Measurements from ENCODE around the gene CLCA2.
"Not testable (repeated sequence)": the region's sequence is repeated elsewhere in the genome, so short reads cannot be mapped to it uniquely, and the experiment has no call there.

Gene CLCA2

DNA sequence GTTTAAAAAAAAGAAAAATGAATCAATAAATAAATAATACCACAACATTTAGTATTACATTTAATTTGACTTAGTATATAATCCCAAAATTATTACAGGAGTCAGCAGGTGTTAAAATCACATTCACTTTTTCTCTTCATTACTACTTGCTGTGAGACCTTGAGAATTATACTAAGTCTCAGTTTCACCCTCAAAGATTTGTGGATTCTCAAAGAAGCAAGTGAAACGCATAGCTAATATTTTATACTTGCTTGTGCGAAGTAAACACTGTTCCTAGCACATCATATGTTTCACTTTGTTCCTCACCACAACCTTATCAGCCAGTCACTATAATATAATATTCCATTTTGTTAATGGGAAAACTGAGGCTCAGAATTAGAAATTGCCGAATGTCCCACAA, 48.8 kb downstream of the CLCA2 start:
- DNase-seq (ENCODE audit: low read depth in 2 of 2, low spot score in 1 of 2): no peak

DNA sequence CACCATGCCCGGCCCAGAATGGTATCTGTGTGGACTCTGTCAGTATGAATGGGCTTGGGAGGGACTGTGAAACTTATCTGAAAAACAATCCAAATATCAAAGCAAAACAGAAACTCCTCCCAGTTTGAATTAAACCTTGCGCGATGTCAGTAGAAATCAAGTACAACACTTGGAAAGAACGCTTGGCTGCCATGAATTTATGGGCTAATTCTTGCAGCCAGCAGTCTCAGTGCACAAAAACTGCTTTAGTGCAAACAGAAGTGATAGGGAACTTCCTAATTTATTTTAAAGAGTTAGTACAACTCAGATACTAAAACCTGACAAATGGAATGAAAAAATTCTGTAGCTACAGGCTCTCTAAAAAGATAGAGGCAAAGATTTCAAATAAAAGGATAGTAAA, 53.3 kb downstream of the CLCA2 start:
- no peak for DNase-seq (ENCODE audit: low read depth in 2 of 2, low spot score in 1 of 2)

- DNase-seq (ENCODE audit: low read depth in 2 of 2, low spot score in 1 of 2): no peak
These were observed 53.7 kb downstream of the CLCA2 start for GRCh38 chr1:86477682-86478081.

- DNase-seq (ENCODE audit: low read depth in 2 of 2, low spot score in 1 of 2): no peak
These were observed 54.6 kb downstream of the CLCA2 start for GRCh38 chr1:86478416-86479156.

DNA sequence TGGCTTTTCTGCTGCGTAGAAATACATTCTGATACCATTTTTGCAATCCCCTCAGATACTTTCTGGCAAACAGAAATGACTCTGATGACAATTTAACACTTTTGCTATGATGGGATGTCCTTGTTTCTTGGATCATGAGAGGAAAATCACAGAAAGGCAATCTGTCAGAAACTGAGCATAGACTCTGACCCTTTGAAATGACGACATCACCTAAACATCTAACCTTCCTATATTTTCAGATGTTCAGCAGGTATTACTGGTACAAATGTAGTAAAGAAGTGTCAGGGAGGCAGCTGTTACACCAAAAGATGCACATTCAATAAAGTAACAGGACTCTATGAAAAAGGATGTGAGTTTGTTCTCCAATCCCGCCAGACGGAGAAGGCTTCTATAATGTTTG, 58.0 kb downstream of the CLCA2 start:
- no peak for DNase-seq (ENCODE audit: low read depth in 2 of 2, low spot score in 1 of 2)

DNA sequence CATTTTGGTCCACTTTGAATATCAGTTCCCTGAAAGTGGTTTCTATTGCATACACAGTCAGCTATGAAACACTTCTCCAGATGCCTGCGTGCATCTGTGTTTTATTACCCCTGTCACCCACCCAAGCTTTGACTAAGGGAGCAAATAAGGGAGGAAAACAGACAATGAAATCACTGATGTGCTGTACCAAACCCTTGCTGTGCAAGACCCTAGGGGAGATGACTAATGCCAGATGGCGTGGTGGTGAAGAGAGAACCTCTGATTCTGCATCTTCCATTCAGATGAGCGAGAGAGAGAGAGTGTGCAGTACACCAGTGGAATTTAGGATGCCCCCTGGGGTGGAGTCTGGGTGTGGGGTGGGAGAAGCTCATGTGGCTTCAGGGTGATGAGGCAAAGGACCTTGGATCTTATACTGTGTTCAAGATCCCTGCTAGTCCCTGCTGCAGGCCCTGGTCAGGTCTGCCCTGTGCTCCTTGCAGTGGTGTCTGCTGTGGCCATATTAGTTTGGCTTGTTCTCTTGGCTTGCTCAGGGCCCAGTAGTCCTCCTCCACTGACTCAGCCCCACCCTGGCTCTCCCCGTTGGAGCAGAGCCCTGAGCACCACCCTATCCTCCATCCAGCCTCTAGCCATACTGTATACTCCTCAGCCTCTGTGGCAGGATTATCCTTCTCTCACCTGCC, 63.3 kb downstream of the CLCA2 start:
- DNase-seq (ENCODE audit: low read depth in 2 of 2, low spot score in 1 of 2): no peak

DNA sequence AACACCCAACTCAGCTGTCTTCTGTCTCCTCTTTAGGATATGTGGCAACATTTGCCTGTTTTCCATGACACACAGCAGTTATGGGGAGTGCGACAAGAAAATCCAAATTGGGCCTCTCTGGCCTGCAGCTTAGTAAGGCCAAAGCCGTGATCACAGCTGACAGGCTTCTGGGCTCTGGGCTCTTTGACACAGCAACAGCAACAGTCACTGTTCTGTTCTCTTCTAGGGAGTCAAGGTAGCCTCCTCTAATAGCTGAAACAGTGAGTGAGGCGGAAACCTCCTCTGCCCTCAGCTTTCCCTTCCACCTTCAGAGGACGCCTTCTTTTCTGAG, 63.8 kb downstream of the CLCA2 start:
- DNase-seq (ENCODE audit: low read depth in 2 of 2, low spot score in 1 of 2): no peak

- no peak for DNase-seq (ENCODE audit: low read depth in 2 of 2, low spot score in 1 of 2)
These were observed 65.4 kb downstream of the CLCA2 start for GRCh38 chr1:86489242-86489878.

DNA sequence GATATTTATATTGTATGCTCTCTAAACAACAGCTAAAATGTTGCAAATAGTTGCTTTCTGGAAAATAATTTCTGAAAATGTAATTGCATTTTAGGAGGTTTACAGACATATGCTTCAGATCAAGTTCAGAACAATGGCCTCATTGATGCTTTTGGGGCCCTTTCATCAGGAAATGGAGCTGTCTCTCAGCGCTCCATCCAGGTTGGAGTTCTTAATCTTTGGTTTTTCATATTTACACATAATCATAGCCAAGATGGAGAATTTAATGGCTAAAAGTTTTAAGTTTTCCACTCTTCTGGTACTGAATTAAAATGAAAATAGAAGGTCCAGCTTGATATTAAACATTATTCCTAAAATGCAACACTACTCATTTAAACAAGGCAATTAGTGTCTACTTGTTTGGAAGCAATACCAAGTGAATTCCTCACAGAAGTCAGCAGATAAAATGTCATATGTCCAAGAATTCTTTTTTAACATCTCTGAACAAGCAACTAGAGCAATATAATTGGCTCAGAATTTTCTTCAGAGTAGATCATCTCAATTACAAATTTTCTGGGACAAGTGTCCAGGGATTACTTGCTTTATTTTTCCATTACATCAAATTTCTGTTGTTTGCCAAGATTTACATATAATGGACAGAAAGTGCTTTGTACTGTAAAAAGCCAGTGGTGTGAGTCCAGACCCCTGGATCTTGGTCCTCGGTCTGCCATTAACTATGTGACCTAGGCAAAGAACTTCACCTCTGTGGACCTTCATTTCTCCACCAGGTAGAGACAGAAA, 67.4 kb downstream of the CLCA2 start:
- no peak for DNase-seq (ENCODE audit: low read depth in 2 of 2, low spot score in 1 of 2)

GRCh38 chr1:86498281-86498680, 74.3 kb downstream of the CLCA2 start:
- DNase-seq (ENCODE audit: low read depth in 2 of 2, low spot score in 1 of 2): no peak

GRCh38 chr1:86499987-86500593, 76.1 kb downstream of the CLCA2 start:
- DNase-seq (ENCODE audit: low read depth in 2 of 2, low spot score in 1 of 2): no peak

GRCh38 chr1:86500714-86501113, 76.7 kb downstream of the CLCA2 start:
- no peak for DNase-seq (ENCODE audit: low read depth in 2 of 2, low spot score in 1 of 2)

DNA sequence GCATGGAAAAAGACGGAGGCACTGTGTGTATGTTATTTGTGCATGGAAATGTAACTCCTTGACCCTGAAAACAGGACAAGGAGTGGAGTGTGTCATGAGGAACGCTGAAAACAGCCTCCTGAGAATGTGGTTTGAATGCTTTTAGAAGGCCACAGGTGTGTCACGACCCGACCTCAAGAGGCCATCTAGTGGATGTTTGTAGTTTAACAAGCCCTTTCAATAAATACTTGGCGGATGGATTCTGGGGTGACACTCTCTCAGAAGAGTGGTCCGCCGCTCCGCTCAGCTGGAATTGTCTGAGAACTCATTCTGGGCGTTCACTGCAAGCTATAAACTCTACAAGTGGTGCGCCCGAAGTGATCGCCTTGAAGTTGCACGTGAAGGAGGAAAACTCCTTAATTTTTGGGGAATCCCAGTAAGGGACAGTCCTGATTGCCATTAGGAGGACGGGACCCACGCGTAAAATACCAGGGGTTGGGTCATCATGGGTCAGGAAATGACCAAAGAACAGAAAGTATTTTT, 78.2 kb downstream of the CLCA2 start:
- DNase-seq (ENCODE audit: low read depth in 2 of 2, low spot score in 1 of 2): not testable (repeated sequence)

- no peak for DNase-seq (ENCODE audit: low read depth in 2 of 2, low spot score in 1 of 2)
These were observed 78.9 kb downstream of the CLCA2 start for GRCh38 chr1:86502721-86503405.

- DNase-seq (ENCODE audit: low read depth in 2 of 2, low spot score in 1 of 2): no peak
These were observed 79.6 kb downstream of the CLCA2 start for GRCh38 chr1:86503406-86504136.

GRCh38 chr1:86504137-86504479, 80.1 kb downstream of the CLCA2 start:
- no peak for DNase-seq (ENCODE audit: low read depth in 2 of 2, low spot score in 1 of 2)

- DNase-seq (ENCODE audit: low read depth in 2 of 2, low spot score in 1 of 2): no peak
These were observed 81.1 kb downstream of the CLCA2 start for GRCh38 chr1:86504895-86505563.

- no peak for DNase-seq (ENCODE audit: low read depth in 2 of 2, low spot score in 1 of 2)
These were observed 81.6 kb downstream of the CLCA2 start for GRCh38 chr1:86505564-86505902.
